Type B pancreatic cell (in vitro differentiated cells): ENCODE measurements around the gene TPBGL. TPM values are rescaled to one million over a fixed set of nuclear protein-coding genes. Genes with fewer than 3 reads are reported as not detected.

ENCODE experiments used
- DNase-seq: peaks from one replicate; pipeline ENCODE4 v3.0.0; 2021; ENCODE audit warnings: mixed read lengths; ENCODE audit not compliant: unreplicated experiment; ENCODE audit errors: extremely low spot score
- H3K27ac Mint-ChIP-seq: 2 replicates; pipeline ENCODE4 v1.8.0; 2021; ENCODE audit warnings: mild to moderate bottlenecking, mixed read lengths
- H3K27me3 Mint-ChIP-seq: 2 replicates; pipeline ENCODE4 v1.8.0; 2021; ENCODE audit warnings: mixed read lengths
- H3K36me3 Mint-ChIP-seq: 2 replicates; pipeline ENCODE4 v1.8.0; 2021; ENCODE audit warnings: mixed read lengths
- H3K4me1 Mint-ChIP-seq: one replicate; pipeline ENCODE4 v1.8.0; 2021; ENCODE audit warnings: mixed read lengths; ENCODE audit not compliant: unreplicated experiment
- H3K4me3 Mint-ChIP-seq: 2 replicates; pipeline ENCODE4 v1.8.0; 2021; ENCODE audit warnings: mild to moderate bottlenecking, mixed read lengths
- H3K9me3 Mint-ChIP-seq: 2 replicates; pipeline ENCODE4 v1.8.0; 2021; ENCODE audit warnings: mixed read lengths
- CTCF ChIP-seq: fragments of 200-600 bp; sonication (generic); conservative IDR thresholded peaks from 2 replicates; pipeline ENCODE4 v1.5.0; 2021; ENCODE audit warnings: antibody characterized with exemption, mild to moderate bottlenecking
- total RNA-seq: library from RNA; stranded (reverse); gene quantifications from 2 replicates; pipeline ENCODE4 v1.2.1, GENCODE V29; 2021; ENCODE audit warnings: low replicate concordance

The TPBGL gene
- total RNA-seq, 1 donor from 2014 or later: 0.56 TPM

GRCh38 chr11:75204012-75204674, 36.4 kb upstream of the TPBGL start:
- DNase-seq: no peak
- Mint-ChIP-seq H3K4me3 (no peak overlapping the region), H3K27ac (no peak overlapping the region), H3K36me3 (no peaks in the 10 kb centered on the region), H3K27me3 (peaks cover 20% of the 10 kb centered on the region), H3K9me3 (no peaks in the 10 kb centered on the region), H3K4me1 (no peaks in the 10 kb centered on the region)
- TF ChIP-seq CTCF: no peak

- Mint-ChIP-seq H3K4me3 (no peak overlapping the region), H3K27me3 (peaks cover 20% of the 10 kb centered on the region), H3K4me1 (no peaks in the 10 kb centered on the region), H3K36me3 (no peaks in the 10 kb centered on the region), H3K9me3 (no peaks in the 10 kb centered on the region), H3K27ac (no peak overlapping the region)
- DNase-seq: peak; percentile 89
- peak; percentile 89 for TF ChIP-seq CTCF
These were observed 35.6 kb upstream of the TPBGL start for GRCh38 chr11:75204685-75205563.

- no peak overlapping the region for H3K4me3 Mint-ChIP-seq
- no peaks in the 10 kb centered on the region for H3K9me3 Mint-ChIP-seq
- no peak overlapping the region for H3K27ac Mint-ChIP-seq
- DNase-seq: no peak
- H3K36me3 Mint-ChIP-seq: no peaks in the 10 kb centered on the region
- H3K27me3 Mint-ChIP-seq: peaks cover 20% of the 10 kb centered on the region
- no peak for TF ChIP-seq CTCF
- H3K4me1 Mint-ChIP-seq: no peaks in the 10 kb centered on the region
These were observed 35.0 kb upstream of the TPBGL start for GRCh38 chr11:75205564-75206020.

GRCh38 chr11:75208446-75208845, 32.1 kb upstream of the TPBGL start:
- peaks cover 19% of the 10 kb centered on the region for H3K27me3 Mint-ChIP-seq
- TF ChIP-seq CTCF: no peak
- no peaks in the 10 kb centered on the region for H3K9me3 Mint-ChIP-seq
- no peaks in the 10 kb centered on the region for H3K36me3 Mint-ChIP-seq
- no peaks in the 10 kb centered on the region for H3K4me1 Mint-ChIP-seq
- no peak overlapping the region for H3K4me3 Mint-ChIP-seq
- H3K27ac Mint-ChIP-seq: no peak overlapping the region
- DNase-seq: no peak

GRCh38 chr11:75212411-75212810, 28.2 kb upstream of the TPBGL start:
- Mint-ChIP-seq H3K27me3 (peaks cover 28% of the 10 kb centered on the region), H3K4me3 (no peak overlapping the region), H3K9me3 (no peaks in the 10 kb centered on the region), H3K36me3 (no peaks in the 10 kb centered on the region), H3K4me1 (no peaks in the 10 kb centered on the region), H3K27ac (no peak overlapping the region)
- no peak for TF ChIP-seq CTCF
- DNase-seq: no peak
